Retinal pigment epithelial cell (primary cell): ENCODE measurements around the gene PBX1.

Experiments
- DNase-seq: peaks from one replicate; pipeline ENCODE4 v3.0.0-alpha.2; 2010; ENCODE audit warnings: low read depth
- H3K4me3 ChIP-seq: 2 replicates; pipeline ENCODE4 v1.5.1; 2011; ENCODE audit warnings: mild to moderate bottlenecking, low read length, control low read depth, moderate library complexity
- TF ChIP-seq, protein P1 (sequence below): conservative IDR thresholded peaks from 2 replicates; pipeline ENCODE4 v1.5.1; 2011; ENCODE audit warnings: low read depth, low read length, control low read depth, inconsistent platforms

The PBX1 gene

DNA sequence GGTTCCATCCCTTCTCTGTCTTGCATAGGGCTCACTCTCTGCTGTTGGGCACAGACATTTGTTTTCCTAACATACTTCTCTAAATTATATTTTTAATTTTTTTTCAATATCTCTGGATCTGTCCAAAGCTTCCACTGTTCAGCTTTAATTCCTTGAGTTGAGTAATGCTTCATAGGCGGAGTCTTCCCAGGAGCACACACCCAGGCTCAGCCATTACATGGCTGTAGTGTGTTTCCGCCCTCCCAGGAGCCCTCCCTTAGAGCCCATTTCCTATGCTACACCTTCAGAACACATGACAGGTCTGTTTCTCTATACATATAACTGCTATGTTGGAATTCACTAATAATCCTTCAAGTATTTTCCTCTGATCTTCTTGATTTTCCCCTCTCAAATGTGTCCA, 297.4 kb downstream of the PBX1 start:
- TF ChIP-seq, protein P1, sequence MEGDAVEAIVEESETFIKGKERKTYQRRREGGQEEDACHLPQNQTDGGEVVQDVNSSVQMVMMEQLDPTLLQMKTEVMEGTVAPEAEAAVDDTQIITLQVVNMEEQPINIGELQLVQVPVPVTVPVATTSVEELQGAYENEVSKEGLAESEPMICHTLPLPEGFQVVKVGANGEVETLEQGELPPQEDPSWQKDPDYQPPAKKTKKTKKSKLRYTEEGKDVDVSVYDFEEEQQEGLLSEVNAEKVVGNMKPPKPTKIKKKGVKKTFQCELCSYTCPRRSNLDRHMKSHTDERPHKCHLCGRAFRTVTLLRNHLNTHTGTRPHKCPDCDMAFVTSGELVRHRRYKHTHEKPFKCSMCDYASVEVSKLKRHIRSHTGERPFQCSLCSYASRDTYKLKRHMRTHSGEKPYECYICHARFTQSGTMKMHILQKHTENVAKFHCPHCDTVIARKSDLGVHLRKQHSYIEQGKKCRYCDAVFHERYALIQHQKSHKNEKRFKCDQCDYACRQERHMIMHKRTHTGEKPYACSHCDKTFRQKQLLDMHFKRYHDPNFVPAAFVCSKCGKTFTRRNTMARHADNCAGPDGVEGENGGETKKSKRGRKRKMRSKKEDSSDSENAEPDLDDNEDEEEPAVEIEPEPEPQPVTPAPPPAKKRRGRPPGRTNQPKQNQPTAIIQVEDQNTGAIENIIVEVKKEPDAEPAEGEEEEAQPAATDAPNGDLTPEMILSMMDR, result no peak
- no peak for DNase-seq
- no peak overlapping the region for H3K4me3 ChIP-seq

DNA sequence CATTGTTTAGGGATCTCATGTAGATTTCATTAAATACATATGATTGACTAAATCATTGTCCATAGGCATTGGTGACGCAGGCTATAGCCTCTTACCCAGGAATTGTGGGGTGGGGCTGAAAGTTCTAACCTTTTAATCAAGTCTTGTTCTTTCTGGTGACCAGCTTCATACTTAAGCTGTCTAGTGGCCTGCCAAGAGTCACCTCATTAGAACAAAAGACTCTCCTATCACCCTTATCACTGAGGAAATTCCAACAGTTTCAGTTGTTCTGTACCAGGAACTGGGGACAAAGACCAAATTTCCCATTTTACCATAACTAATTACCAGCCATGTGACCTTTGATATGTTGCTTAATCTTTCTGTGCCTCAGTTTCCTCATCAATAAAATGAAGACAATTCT, 298.5 kb downstream of the PBX1 start:
- TF ChIP-seq, protein P1, result no peak
- H3K4me3 ChIP-seq, result no peak overlapping the region
- DNase-seq, result no peak

DNA sequence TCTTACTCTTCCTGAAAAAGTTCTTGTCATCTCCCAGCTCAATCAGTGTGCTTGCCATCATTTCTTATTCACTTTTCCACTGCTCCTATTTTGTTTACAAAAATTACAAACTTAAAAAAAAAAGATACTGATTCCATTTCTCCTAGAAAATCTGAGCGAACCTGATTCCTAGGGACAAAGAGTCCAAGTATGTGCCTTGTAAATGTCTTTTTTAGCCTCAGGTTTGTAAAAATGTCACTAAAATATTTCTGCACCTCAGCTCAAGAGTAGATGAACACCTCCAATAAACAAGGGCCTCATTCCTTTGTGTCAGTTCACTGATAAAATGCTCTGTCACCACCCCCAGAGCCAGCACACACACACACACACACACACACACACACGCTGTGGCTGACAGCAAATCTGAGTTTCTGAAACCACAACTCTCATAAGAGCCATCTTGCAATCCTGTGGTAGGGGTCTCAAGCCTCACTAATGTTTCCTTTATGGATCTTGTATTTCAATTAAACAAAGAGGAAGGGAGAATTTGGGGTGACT, 299.2 kb downstream of the PBX1 start:
- no peak overlapping the region for H3K4me3 ChIP-seq
- no peak for DNase-seq
- TF ChIP-seq, protein P1, result no peak

DNA sequence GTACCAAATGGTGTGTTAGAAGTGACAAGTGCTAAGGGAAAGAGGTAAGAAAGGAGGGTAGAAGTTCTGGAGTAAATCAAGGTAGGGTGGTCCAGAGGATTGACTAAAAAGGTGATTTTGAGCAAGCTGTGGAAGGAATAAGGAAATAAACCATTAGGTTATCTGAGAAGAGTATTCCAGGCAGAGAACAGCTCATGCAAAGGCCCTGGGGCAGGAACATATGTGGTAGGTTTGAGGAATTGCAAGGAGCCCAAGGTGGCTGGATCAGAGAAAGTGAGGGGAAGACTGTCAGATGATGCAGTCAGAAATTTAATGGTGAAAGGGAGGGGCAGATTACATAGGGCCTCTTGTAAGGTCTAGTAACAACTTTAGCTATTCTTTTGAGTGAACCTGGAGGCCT, 302.6 kb downstream of the PBX1 start:
- TF ChIP-seq, protein P1, result no peak
- no peak for DNase-seq
- H3K4me3 ChIP-seq, result no peak overlapping the region

DNA sequence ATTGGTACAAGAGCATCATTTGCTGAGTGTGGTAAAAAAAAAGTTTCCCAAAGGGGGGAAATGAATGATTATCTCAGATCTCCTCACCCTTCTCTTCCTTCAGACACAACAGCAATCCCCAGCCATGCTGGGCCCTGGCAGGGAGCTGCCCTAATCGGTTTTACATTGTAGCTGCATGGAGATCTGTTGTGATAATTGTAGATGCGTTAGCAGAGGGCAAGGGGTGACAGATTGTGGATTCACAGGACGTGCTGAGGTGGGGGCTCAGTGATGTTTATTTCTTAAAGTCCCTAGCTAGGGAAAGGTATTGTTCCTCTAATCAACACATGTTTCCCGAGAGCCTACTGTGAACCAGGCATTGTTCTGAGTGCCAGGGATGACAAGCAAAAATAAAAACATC, 304.1 kb downstream of the PBX1 start:
- no peak overlapping the region for H3K4me3 ChIP-seq
- DNase-seq, result no peak
- TF ChIP-seq, protein P1, result no peak

DNA sequence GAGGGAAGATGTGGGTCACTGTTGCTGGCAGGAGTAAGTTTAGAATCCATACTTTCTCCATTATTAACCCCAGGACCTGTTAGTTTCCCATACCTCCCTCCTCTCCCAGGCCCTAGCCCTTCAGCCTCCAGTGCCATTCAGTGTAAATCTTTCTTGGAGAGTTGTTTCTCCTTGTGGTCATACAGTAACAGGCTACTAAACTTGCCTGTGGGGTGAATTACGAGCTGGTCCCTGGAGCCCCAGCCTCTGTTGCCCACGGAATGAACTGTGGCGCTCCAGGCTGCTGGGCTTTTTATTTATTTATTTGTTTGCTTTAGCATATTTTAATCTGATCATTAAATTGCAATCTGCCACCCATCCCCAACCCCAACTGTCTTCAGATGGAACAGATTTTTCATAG, 305.2 kb downstream of the PBX1 start:
- no peak overlapping the region for H3K4me3 ChIP-seq
- no peak for DNase-seq
- TF ChIP-seq, protein P1, result no peak

DNA sequence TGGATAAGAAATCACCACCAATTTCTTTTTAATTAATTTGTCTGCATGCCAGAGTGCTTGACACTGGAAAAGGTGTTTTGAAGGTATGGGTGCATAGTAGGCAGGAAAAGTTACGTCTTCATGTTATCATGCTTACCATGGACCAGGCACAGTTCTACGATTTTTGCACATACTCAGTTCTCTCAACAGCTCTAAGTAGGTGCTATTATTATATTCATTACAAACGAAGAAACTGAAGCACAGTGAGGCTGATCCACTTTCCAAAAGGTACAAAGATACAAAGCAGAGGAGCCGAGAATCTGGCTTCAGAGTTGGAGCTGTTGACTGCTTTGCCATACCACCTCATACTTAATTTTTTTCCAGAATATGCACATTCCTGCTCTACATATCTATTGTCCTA, 306.4 kb downstream of the PBX1 start:
- DNase-seq, result no peak
- TF ChIP-seq, protein P1, result no peak
- no peak overlapping the region for H3K4me3 ChIP-seq
